Measurements from ENCODE around the gene CD164L2. TPM values are rescaled to one million over a fixed set of nuclear protein-coding genes. Genes with fewer than 3 reads are reported as not detected.
"Not testable (repeated sequence)": the region's sequence is repeated elsewhere in the genome, so short reads cannot be mapped to it uniquely, and the experiment has no call there.

CD164L2 gene
- not detected for polyA plus RNA-seq (ENCODE audit: insufficient read length)

DNA sequence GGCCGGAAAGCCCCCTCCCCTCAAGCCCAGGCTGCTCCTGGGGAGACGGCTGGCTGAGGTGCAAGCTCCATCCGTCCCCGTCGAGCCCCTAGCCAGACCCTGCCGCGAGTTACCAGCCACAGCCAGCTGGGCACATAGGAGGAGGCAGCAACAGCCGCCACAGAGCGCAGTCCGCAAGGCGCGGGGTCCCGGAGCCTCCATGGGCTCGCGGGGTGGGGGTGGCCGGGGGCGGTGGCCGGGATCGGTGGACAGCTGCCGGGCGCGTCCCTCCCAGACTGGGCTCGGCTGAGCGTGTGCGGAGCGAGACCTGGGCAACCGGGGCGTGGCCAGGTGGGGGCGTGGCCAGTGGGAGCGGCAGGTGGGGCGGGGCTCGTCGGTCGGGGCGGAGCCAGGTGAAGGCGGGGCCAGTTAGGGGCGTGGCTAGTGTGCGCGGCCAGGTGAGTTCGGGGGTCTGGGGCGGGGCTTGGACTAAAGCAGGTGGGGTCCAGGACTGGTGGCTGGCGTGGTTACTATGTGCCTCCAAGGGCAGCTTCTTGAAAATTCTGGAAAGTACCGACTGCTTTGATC, at the start of gene CD164L2:
TSS of gene CD164L2 (minus strand) at position 295 of the 567 bp plus-strand sequence. CDS start at position 201, 94 bp downstream.
- DNase-seq (ENCODE audit: low read depth) = no peak

- DNase-seq (ENCODE audit: low read depth) = not testable (repeated sequence)
Observed at GRCh38 chr1:27432725-27433124, 49.6 kb upstream of the CD164L2 start.

- DNase-seq (ENCODE audit: low read depth) = no peak
Observed at GRCh38 chr1:27431601-27431940, 48.4 kb upstream of the CD164L2 start.

- DNase-seq (ENCODE audit: low read depth) = no peak
Observed at GRCh38 chr1:27430903-27431600, 47.9 kb upstream of the CD164L2 start.

GRCh38 chr1:27429029-27429425, 45.9 kb upstream of the CD164L2 start:
- DNase-seq (ENCODE audit: low read depth) = no peak

- no peak for DNase-seq (ENCODE audit: low read depth)
Observed at GRCh38 chr1:27428316-27429028, 45.3 kb upstream of the CD164L2 start.

- no peak for DNase-seq (ENCODE audit: low read depth)
Observed at GRCh38 chr1:27427816-27428315, 44.7 kb upstream of the CD164L2 start.

DNA sequence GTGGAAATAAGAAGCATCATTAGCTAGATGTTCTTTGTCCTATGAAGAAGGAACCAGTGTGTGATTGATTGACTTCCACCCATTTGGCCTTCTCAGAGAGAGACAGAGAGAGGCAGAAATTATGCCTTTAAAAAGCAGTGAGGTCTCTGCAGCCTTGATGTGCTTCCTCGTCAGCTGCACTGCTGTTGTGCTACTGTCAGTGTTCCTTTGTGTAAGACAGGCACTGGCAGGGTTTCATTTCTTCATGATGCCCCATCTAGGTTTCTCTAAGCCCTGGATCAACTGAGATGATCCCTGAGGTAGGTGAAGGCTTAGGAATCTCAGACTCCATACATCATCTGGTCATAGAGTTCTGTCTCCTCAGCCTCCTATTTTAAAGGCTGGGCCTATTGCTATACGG, 44.2 kb upstream of the CD164L2 start:
- no peak for DNase-seq (ENCODE audit: low read depth)

- no peak for DNase-seq (ENCODE audit: low read depth)
Observed at GRCh38 chr1:27423709-27424108, 40.6 kb upstream of the CD164L2 start.

DNA sequence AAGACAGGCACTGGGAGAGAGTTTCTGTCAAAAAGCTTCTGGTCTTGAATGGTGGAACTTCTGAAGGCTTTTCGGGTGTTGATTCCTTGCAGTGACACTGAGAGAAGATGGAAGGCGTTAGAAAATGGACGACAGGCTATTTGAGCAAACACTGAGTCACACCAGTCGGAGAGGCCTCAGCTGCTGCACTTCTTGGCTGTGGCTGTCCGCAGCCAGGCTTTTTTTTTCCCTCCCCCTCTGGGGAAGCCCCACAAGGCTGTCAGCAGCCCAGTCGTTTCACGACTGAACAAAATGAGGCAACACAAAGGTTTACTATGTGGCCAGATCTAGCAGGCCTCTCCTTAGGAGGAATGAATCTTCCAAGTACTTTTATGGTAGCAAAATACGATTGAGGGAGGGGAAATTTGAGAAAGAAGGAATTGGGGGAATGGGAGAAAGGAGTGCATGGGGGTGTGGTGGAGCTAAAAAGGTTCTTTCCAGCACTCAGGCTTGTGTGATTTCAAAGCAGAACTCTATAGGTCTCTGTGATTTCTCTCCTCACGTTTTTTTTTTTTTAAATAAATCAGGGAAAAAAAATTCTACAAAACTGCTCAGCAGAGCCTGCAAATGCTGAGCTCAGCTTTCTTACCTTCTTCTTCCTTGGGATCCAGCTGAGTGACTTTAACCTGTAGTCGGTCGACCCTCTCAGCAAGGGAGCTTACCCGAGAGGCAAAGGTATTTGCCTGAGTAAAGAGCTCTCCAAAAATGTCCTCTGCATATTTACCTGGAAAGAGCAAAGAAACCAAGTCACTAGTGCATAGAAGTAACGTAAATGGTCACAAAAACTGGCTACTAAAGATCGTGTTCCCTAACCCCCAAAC, 35.4 kb upstream of the CD164L2 start:
- peak; percentile 72 for DNase-seq (ENCODE audit: low read depth)

GRCh38 chr1:27417713-27418112, 34.6 kb upstream of the CD164L2 start:
- DNase-seq (ENCODE audit: low read depth) = no peak

DNA sequence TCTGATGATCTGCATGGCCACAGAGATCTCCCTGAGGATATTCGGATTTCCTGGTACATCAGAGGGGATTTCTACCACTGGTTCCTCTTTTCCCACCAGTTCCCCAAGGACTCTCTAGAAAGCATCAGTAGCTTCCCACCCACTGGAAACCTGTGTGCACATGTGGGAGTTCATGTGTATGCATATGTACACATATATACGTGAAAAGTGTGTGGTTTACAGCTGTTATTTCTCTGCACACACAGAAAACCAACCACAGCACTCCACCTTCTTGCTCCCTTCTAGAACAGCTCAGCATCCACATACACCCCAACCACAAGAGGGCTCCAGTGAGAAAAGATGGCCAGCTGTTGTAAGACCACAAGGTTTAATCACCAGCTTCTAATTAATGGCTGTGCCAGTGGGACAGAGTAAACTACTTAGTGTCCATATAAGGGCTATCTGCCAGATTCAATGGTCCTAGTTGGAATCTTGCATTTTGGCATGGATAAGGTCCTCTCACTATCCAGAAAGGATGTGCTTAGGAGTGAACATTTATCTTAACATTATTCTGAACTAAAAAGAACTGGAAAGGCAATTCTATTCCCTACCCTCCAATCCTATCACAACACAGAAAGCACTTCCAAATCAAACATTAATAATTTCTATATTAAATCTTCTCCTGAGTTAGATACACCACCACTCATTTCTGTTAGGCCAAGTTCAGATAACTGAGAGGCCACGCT, 33.4 kb upstream of the CD164L2 start:
- no peak for DNase-seq (ENCODE audit: low read depth)

DNA sequence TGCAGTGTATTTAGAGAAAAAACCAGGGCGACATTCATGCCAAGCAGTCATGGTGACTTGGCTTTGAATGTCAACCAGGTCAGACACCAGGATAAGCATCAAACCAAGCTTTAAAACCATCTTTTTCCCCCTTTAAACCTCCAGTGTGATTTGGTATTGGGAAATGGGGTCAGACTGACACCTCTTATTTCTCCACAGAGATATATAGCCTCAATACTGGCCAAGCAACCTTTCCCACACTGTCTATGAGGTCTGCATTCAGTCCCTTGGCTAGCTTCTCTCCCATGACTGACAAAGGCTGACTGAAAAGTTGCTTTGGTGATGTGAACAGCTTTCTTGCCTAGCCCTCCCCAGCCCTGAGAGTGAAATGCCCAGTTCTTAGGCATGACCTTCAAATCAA, 31.0 kb upstream of the CD164L2 start:
- DNase-seq (ENCODE audit: low read depth) = no peak

DNA sequence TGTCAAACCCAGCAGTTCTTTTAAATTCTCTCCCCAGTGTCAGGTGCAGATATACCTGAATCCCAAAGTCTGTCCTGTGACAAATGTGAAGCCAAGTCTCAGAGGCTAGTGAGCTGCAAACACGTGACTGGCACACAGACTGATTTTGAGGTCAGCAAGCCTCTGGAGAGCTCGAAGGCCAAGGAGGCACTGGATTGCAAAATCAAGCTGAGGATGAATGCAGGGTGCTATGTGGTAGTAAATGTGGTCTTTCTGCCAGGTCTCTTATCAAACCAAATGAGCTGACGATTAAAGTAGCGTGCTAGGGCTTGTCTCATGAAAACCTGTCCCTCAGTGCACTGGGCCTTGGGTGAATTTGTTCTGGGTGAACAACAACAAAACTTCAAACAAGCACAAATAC, 29.9 kb upstream of the CD164L2 start:
- DNase-seq (ENCODE audit: low read depth) = no peak

DNA sequence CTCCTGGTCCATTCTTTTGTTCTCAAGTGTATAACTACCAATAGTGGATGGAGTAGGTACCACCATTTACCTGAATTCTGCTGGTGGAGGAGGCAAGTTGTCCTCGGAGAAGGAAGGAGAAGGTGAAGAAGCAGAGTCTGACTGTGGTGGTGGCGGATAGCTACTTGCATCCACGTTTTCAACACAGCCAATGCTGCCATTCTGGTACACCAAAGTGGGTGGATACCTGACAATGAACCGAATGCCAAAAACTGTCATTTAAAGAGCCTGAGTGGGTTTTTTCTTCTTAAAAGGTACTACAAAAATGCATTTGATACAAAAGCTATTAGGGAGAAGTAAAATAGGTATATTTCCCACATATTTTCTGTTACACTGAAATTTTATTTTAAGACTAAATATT, 29.4 kb upstream of the CD164L2 start:
- DNase-seq (ENCODE audit: low read depth) = no peak

GRCh38 chr1:27410709-27411108, 27.6 kb upstream of the CD164L2 start:
- no peak for DNase-seq (ENCODE audit: low read depth)

DNA sequence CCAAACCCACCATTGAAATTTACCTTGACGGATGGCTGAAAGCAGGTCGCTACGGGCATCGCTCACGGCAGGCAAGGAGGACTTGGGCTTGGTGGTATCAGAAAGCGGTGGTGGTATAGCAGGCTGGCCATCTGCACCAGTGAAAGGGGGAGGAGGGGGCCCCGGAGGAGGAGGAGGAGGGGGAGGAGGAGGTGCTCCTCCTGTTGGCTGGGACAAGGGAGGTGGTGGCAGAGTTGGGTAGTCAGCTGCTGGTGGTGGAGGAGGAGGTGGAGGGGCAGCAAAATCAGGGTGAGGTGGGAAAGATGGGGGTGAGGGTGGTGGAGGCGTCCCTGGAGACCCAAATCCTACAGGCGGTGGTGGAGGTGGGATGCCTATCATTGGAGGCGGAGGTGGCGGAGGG, 26.5 kb upstream of the CD164L2 start:
- no peak for DNase-seq (ENCODE audit: low read depth)

DNA sequence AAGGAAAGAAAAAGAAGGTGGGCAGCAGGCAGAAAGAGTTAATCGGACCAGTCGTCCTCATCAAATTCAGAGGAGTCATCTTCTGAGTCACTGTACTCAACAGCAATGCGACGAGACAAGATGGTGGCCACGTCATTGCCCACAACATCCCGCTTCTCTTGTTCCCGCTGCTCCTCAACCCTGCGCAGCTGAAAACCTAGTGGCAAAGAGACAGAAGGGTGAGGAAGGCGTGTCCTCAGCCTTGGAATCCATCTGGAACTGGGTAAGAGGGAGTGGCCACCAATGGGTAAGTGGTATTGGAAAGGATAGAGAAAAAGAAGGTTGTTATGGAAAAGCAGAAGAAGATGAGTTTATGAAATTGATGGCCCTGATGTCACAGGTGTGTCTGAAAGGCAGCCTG, 25.0 kb upstream of the CD164L2 start:
- no peak for DNase-seq (ENCODE audit: low read depth)

GRCh38 chr1:27406791-27407190, 23.7 kb upstream of the CD164L2 start:
- DNase-seq (ENCODE audit: low read depth) = not testable (repeated sequence)

GRCh38 chr1:27406362-27406680, 23.2 kb upstream of the CD164L2 start:
- no peak for DNase-seq (ENCODE audit: low read depth)

DNA sequence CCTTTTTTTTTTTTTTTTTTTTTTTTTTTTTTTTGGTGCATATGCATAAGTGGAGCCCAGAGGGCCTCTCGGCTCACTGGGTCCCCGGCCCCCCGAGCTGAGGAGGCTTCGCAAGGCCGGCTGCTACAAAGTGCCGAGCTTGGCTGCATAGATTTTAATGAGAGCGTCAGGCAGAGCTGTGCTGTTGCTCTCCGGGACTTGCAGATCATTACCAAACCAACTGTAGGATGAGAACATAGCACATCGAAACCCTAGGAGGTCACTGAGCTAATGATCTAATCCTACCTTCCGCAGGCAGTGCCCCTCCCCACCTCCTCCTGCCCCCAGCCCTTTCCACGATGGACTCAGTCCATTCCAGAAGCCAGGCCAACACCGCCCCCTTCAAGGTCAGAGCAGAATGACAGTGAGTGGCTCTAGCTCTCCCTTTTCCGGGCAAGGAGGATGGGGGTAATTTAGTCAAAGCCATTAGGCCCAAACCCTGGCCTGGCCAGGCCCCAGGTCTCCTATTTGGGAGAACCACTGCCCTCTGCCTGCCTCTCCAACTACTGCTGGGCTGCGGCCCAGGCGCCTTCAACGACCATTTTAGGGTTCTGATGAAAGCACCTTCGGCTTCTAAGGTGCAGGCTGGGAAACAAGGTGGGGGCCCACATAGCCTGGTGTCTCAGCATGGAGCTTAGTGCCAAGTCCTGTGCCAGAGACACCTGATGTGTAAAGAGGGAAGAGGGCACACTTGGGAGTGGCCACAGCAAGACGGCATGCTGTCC, 22.6 kb upstream of the CD164L2 start:
- DNase-seq (ENCODE audit: low read depth) = not testable (repeated sequence)

Measured in forelimb muscle (tissue), 1 donor.